ENCODE measurements around the gene CECR2. TPM values are rescaled to one million over a fixed set of nuclear protein-coding genes. Genes with fewer than 3 reads are reported as not detected.
"Not testable (repeated sequence)": the region's sequence is repeated elsewhere in the genome, so short reads cannot be mapped to it uniquely, and the experiment has no call there.

CECR2 gene
- total RNA-seq, 1 experiment from 2014 or later, result not detected

DNA sequence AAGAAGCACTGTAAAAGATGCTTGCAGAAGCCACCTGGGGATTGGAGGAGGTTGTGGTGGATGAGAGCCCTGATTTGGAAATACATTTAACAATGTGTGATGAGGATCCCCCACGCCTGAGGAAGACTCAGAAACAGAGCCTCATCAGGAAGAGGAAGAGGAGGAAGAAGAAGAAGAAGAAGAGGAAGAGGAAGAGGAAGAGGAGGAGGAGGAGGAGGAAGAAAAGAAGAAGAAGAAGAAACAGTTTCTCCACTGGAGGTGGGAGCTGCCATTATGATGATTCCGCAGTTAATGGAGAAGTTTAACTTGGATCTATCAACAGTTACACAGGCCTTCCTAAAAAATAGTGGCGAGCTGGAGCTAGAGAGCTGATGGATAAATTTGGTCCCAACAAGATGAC is 50.1 kb downstream of the CECR2 start:
- no peaks in the 10 kb centered on the region for H3K9me2 ChIP-seq (replicated peaks; ENCODE audit: low read length)
- intact Hi-C loops (cut with micrococcal nuclease), result no loop called here
- no peaks in the 10 kb centered on the region for H3F3A ChIP-seq (ENCODE audit: low read length, unreplicated experiment)
- ChIA-PET CTCF (no interaction called here), POLR2A (ENCODE audit: unreplicated experiment) (no interaction called here)
- no peaks in the 10 kb centered on the region for H3K79me2 ChIP-seq (ENCODE audit: low read length)
- H3K4me1 ChIP-seq (ENCODE audit: insufficient read depth, low read length), result no peaks in the 10 kb centered on the region
- no peak overlapping the region for H3K4me3 ChIP-seq (ENCODE audit: low read length)
- no TSS peak for BruUV-seq (replicated peaks)
- no peak overlapping the region for H3K4me2 ChIP-seq (ENCODE audit: low read length)
- H4K20me1 ChIP-seq (ENCODE audit: low read length), result no peaks in the 10 kb centered on the region
- TF ChIP-seq EZH2phosphoT487 (IDR thresholded peaks at IDR 0.05; ENCODE audit: borderline replicate concordance, low read length), result no peak
- TF ChIP-seq, protein P1, sequence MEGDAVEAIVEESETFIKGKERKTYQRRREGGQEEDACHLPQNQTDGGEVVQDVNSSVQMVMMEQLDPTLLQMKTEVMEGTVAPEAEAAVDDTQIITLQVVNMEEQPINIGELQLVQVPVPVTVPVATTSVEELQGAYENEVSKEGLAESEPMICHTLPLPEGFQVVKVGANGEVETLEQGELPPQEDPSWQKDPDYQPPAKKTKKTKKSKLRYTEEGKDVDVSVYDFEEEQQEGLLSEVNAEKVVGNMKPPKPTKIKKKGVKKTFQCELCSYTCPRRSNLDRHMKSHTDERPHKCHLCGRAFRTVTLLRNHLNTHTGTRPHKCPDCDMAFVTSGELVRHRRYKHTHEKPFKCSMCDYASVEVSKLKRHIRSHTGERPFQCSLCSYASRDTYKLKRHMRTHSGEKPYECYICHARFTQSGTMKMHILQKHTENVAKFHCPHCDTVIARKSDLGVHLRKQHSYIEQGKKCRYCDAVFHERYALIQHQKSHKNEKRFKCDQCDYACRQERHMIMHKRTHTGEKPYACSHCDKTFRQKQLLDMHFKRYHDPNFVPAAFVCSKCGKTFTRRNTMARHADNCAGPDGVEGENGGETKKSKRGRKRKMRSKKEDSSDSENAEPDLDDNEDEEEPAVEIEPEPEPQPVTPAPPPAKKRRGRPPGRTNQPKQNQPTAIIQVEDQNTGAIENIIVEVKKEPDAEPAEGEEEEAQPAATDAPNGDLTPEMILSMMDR (conservative IDR thresholded peaks at IDR 0.05; ENCODE audit: low read depth, low read length), result no peak
- TF ChIP-seq EZH2 (IDR thresholded peaks at IDR 0.05; ENCODE audit: low read length, unreplicated experiment), result no peak
- H3K9me3 ChIP-seq (ENCODE audit: low read length), result no peaks in the 10 kb centered on the region
- no peak overlapping the region for H3K9ac ChIP-seq (ENCODE audit: low read length)
- no peak overlapping the region for H2AFZ ChIP-seq (ENCODE audit: low read length)
- no peaks in the 10 kb centered on the region for H3K36me3 ChIP-seq (ENCODE audit: low read depth, low read length)
- H3K27ac ChIP-seq (ENCODE audit: low read length), result no peak overlapping the region
- no peak for DNase-seq
- ATAC-seq, result no peak
- H3K27me3 ChIP-seq (ENCODE audit: low read length), result peaks cover 10% of the 10 kb centered on the region; the same call in 1 of the 2 replicates

DNA sequence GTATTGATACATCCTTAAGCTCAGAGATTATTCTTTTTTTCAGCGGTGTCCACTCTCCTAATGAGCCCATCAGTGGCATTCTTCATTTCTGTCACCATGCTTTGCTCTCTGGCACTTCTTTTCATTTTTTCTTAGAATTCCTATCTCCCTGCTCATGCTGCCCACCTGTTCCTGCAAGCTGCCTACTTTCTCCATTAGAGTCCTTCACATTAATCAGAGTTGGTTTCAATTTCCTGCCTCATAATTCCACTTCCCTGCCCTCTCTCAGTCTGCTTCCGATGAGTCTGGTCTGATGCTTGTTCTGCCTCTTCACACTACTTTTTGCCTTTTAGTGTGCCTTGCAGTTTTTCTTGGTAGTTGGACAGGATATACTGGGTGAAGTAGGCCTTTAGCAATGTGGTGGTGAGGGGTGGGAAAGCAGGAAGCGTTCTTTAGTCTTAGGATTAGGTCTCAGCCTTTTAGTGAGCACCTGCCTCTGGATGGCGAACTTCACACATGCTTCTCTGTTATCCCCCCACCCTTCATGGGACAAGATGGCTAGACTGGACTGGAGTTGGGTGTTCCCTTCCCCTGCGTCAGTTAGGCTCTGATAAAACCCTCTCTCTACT is 53.6 kb downstream of the CECR2 start:
- H3K27me3 ChIP-seq (ENCODE audit: low read length), result peaks cover 16% of the 10 kb centered on the region; the same call in 1 of the 2 replicates
- H3K27ac ChIP-seq (ENCODE audit: low read length), result no peak overlapping the region
- no peak overlapping the region for H2AFZ ChIP-seq (ENCODE audit: low read length)
- no peaks in the 10 kb centered on the region for H3K4me1 ChIP-seq (ENCODE audit: insufficient read depth, low read length)
- no peaks in the 10 kb centered on the region for H3K9me3 ChIP-seq (ENCODE audit: low read length)
- TF ChIP-seq, protein P1 (conservative IDR thresholded peaks at IDR 0.05; ENCODE audit: low read depth, low read length), result no peak
- no peak for TF ChIP-seq EZH2 (IDR thresholded peaks at IDR 0.05; ENCODE audit: low read length, unreplicated experiment)
- no peak for TF ChIP-seq EZH2phosphoT487 (IDR thresholded peaks at IDR 0.05; ENCODE audit: borderline replicate concordance, low read length)
- H3K9me2 ChIP-seq (replicated peaks; ENCODE audit: low read length), result no peaks in the 10 kb centered on the region
- DNase-seq, result no peak
- H3K9ac ChIP-seq (ENCODE audit: low read length), result no peak overlapping the region
- ATAC-seq, result no peak
- H3K79me2 ChIP-seq (ENCODE audit: low read length), result no peaks in the 10 kb centered on the region
- H3K36me3 ChIP-seq (ENCODE audit: low read depth, low read length), result no peaks in the 10 kb centered on the region
- CTCF ChIA-PET, result no interaction called here
- no peaks in the 10 kb centered on the region for H3F3A ChIP-seq (ENCODE audit: low read length, unreplicated experiment)
- intact Hi-C loops (cut with micrococcal nuclease), result no loop called here
- no TSS peak for BruUV-seq (replicated peaks)
- H3K4me3 ChIP-seq (ENCODE audit: low read length), result no peak overlapping the region
- POLR2A ChIA-PET (ENCODE audit: unreplicated experiment), result no interaction called here
- H4K20me1 ChIP-seq (ENCODE audit: low read length), result no peaks in the 10 kb centered on the region
- H3K4me2 ChIP-seq (ENCODE audit: low read length), result no peak overlapping the region

DNA sequence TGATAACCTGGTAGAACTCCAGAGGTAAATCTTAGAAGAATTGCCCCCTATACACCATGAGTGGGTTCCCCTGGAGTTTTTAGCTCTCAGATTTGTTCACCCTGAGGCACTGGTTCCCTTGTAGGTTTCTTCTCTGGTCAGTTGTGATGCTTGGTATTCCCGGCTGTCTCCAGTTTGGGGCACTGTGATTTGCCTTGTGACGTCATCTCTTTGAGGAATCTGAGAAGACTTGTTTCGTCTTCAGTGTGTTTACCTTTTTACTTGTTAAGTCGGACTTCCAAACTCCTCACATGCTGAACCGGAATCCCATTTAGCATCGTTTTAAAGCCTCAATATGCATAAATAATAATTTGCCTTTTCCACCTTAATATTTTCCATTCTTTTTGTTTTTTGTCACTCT is 54.4 kb downstream of the CECR2 start:
- H3F3A ChIP-seq (ENCODE audit: low read length, unreplicated experiment), result no peaks in the 10 kb centered on the region
- DNase-seq, result no peak
- no peak overlapping the region for H3K9ac ChIP-seq (ENCODE audit: low read length)
- H3K4me3 ChIP-seq (ENCODE audit: low read length), result no peak overlapping the region
- peaks cover 16% of the 10 kb centered on the region; the same call in 1 of the 2 replicates for H3K27me3 ChIP-seq (ENCODE audit: low read length)
- intact Hi-C loops (cut with micrococcal nuclease), result no loop called here
- H3K27ac ChIP-seq (ENCODE audit: low read length), result no peak overlapping the region
- H3K79me2 ChIP-seq (ENCODE audit: low read length), result no peaks in the 10 kb centered on the region
- no TSS peak for BruUV-seq (replicated peaks)
- H3K9me2 ChIP-seq (replicated peaks; ENCODE audit: low read length), result no peaks in the 10 kb centered on the region
- no peaks in the 10 kb centered on the region for H3K9me3 ChIP-seq (ENCODE audit: low read length)
- ChIA-PET POLR2A (ENCODE audit: unreplicated experiment) (no interaction called here), CTCF (no interaction called here)
- ATAC-seq, result no peak
- no peak overlapping the region for H3K4me2 ChIP-seq (ENCODE audit: low read length)
- H2AFZ ChIP-seq (ENCODE audit: low read length), result no peak overlapping the region
- no peaks in the 10 kb centered on the region for H3K4me1 ChIP-seq (ENCODE audit: insufficient read depth, low read length)
- TF ChIP-seq, protein P1 (conservative IDR thresholded peaks at IDR 0.05; ENCODE audit: low read depth, low read length), result no peak
- TF ChIP-seq EZH2 (IDR thresholded peaks at IDR 0.05; ENCODE audit: low read length, unreplicated experiment), result no peak
- no peak for TF ChIP-seq EZH2phosphoT487 (IDR thresholded peaks at IDR 0.05; ENCODE audit: borderline replicate concordance, low read length)
- no peaks in the 10 kb centered on the region for H3K36me3 ChIP-seq (ENCODE audit: low read depth, low read length)
- H4K20me1 ChIP-seq (ENCODE audit: low read length), result no peaks in the 10 kb centered on the region

DNA sequence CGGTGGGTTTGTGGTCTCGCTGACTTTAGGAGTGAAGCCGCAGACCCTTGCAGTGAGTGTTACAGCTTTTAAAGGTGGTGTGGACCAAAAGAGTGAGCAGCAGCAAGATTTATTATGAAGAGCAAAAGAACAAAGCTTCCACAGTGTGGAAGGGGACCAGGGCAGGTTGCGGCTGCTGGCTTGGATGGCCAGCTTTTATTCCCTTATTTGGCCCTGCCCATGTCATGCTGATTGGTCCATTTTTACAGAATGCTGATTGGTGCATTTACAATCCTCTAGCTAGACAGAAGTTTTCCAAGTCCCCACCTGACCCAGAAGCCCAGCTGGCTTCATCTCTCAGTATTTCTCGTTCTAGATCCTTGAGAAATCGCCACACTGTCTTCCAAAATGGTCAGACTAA is 58.3 kb downstream of the CECR2 start:
- intact Hi-C loops (cut with micrococcal nuclease); BruUV-seq (replicated peaks); H3K27ac ChIP-seq (ENCODE audit: low read length); POLR2A ChIA-PET (ENCODE audit: unreplicated experiment); H3F3A ChIP-seq (ENCODE audit: low read length, unreplicated experiment); H3K79me2 ChIP-seq (ENCODE audit: low read length); DNase-seq; H3K9me2 ChIP-seq (replicated peaks; ENCODE audit: low read length); H3K9ac ChIP-seq (ENCODE audit: low read length); H2AFZ ChIP-seq (ENCODE audit: low read length); H4K20me1 ChIP-seq (ENCODE audit: low read length); H3K9me3 ChIP-seq (ENCODE audit: low read length); H3K36me3 ChIP-seq (ENCODE audit: low read depth, low read length); H3K4me2 ChIP-seq (ENCODE audit: low read length); H3K4me1 ChIP-seq (ENCODE audit: insufficient read depth, low read length); H3K27me3 ChIP-seq (ENCODE audit: low read length); CTCF ChIA-PET; H3K4me3 ChIP-seq (ENCODE audit: low read length); ATAC-seq: not testable (repeated sequence)
